ENCODE measurements around the gene ATG14. TPM values are rescaled to one million over a fixed set of nuclear protein-coding genes. Genes with fewer than 3 reads are reported as not detected.
A peak's percentile ranks its signal among the peaks of the same experiment; 100 is the strongest.
"Not testable (repeated sequence)": the region's sequence is repeated elsewhere in the genome, so short reads cannot be mapped to it uniquely, and the experiment has no call there.

Gene ATG14
- total RNA-seq, 1 experiment from 2014 or later = 4.1 TPM

GRCh38 chr14:55433880-55434804 lies 22.5 kb upstream of the ATG14 start:
- no peak for DNase-seq (ENCODE audit: low read depth)

- no peak for DNase-seq (ENCODE audit: low read depth)
Measured at GRCh38 chr14:55432628-55433027, 21.0 kb upstream of the ATG14 start.

GRCh38 chr14:55430024-55430690 lies 18.5 kb upstream of the ATG14 start:
- peak; percentile 66 for DNase-seq (ENCODE audit: low read depth)

GRCh38 chr14:55427439-55427838 lies 15.8 kb upstream of the ATG14 start:
- DNase-seq (ENCODE audit: low read depth) = peak; percentile 38

- no peak for DNase-seq (ENCODE audit: low read depth)
Measured at GRCh38 chr14:55426891-55427290, 15.3 kb upstream of the ATG14 start.

GRCh38 chr14:55425091-55425490 lies 13.5 kb upstream of the ATG14 start:
- DNase-seq (ENCODE audit: low read depth) = no peak

GRCh38 chr14:55423969-55424368 lies 12.3 kb upstream of the ATG14 start:
- DNase-seq (ENCODE audit: low read depth) = no peak

- not testable (repeated sequence) for DNase-seq (ENCODE audit: low read depth)
Measured at GRCh38 chr14:55422338-55422737, 10.7 kb upstream of the ATG14 start.

- no peak for DNase-seq (ENCODE audit: low read depth)
Measured at GRCh38 chr14:55419663-55420062, 8.0 kb upstream of the ATG14 start.

GRCh38 chr14:55418411-55418810 lies 6.8 kb upstream of the ATG14 start:
- no peak for DNase-seq (ENCODE audit: low read depth)

GRCh38 chr14:55417955-55418354 lies 6.3 kb upstream of the ATG14 start:
- no peak for DNase-seq (ENCODE audit: low read depth)

GRCh38 chr14:55416866-55417265 lies 5.2 kb upstream of the ATG14 start:
- DNase-seq (ENCODE audit: low read depth) = no peak

GRCh38 chr14:55414551-55414950 lies 2.9 kb upstream of the ATG14 start:
- no peak for DNase-seq (ENCODE audit: low read depth)

GRCh38 chr14:55412676-55413075 lies 1.0 kb upstream of the ATG14 start:
- DNase-seq (ENCODE audit: low read depth) = no peak

- no peak for DNase-seq (ENCODE audit: low read depth)
Measured at GRCh38 chr14:55410876-55411275, 754 bp downstream of the ATG14 start.

- DNase-seq (ENCODE audit: low read depth) = no peak
Measured at GRCh38 chr14:55404173-55404854, 7.3 kb downstream of the ATG14 start.

GRCh38 chr14:55401751-55402150 lies 9.9 kb downstream of the ATG14 start:
- no peak for DNase-seq (ENCODE audit: low read depth)

- DNase-seq (ENCODE audit: low read depth) = no peak
Measured at GRCh38 chr14:55399852-55400251, 11.8 kb downstream of the ATG14 start.

- DNase-seq (ENCODE audit: low read depth) = no peak
Measured at GRCh38 chr14:55399183-55399582, 12.4 kb downstream of the ATG14 start.

- DNase-seq (ENCODE audit: low read depth) = peak; percentile 95
Measured at GRCh38 chr14:55398679-55399078, 13.0 kb downstream of the ATG14 start.

GRCh38 chr14:55389330-55389729 lies 22.3 kb downstream of the ATG14 start:
- peak; percentile 68 for DNase-seq (ENCODE audit: low read depth)

GRCh38 chr14:55388160-55388559 lies 23.5 kb downstream of the ATG14 start:
- peak; percentile 72 for DNase-seq (ENCODE audit: low read depth)
